ENCODE data around the gene CTBP2. TPM values are rescaled to one million over a fixed set of nuclear protein-coding genes. Genes with fewer than 3 reads are reported as not detected.
"Not testable (repeated sequence)": the region's sequence is repeated elsewhere in the genome, so short reads cannot be mapped to it uniquely, and the experiment has no call there.

Gene CTBP2
- total RNA-seq, 2 donors from 2014 or later, result 1.2 TPM

GRCh38 chr10:125095228-125095627 lies 65.1 kb downstream of the CTBP2 start:
- no peaks in the 10 kb centered on the region for H3K36me3 Mint-ChIP-seq
- ATAC-seq (no peak), DNase-seq (ENCODE audit: low spot score in 2 of 2) (no peak)
- H3K9me3 Mint-ChIP-seq, result no peaks in the 10 kb centered on the region
- H3K27ac Mint-ChIP-seq, result no peak overlapping the region

- H3K27ac Mint-ChIP-seq, result no peak overlapping the region
Observed at GRCh38 chr10:125094806-125095205, 65.6 kb downstream of the CTBP2 start.

GRCh38 chr10:125093974-125094705 lies 66.2 kb downstream of the CTBP2 start:
- Mint-ChIP-seq H3K27ac (no peak overlapping the region), H3K9me3 (no peaks in the 10 kb centered on the region), H3K36me3 (no peaks in the 10 kb centered on the region)
- DNase-seq (ENCODE audit: low spot score in 2 of 2), result no peak
- no peak for ATAC-seq

More at GRCh38 chr10:125094806-125095205, 65.6 kb downstream of the CTBP2 start:
- no peaks in the 10 kb centered on the region for H3K9me3 Mint-ChIP-seq
- no peaks in the 10 kb centered on the region for H3K36me3 Mint-ChIP-seq
- ATAC-seq (no peak), DNase-seq (ENCODE audit: low spot score in 2 of 2) (no peak)

- DNase-seq (ENCODE audit: low spot score in 2 of 2) (no peak), ATAC-seq (no peak)
- no peak overlapping the region for H3K27ac Mint-ChIP-seq
- H3K36me3 Mint-ChIP-seq, result no peaks in the 10 kb centered on the region
- no peaks in the 10 kb centered on the region for H3K9me3 Mint-ChIP-seq
Observed at GRCh38 chr10:125093199-125093973, 67.0 kb downstream of the CTBP2 start.

GRCh38 chr10:125092564-125093031 lies 67.8 kb downstream of the CTBP2 start:
- no peak overlapping the region for H3K27ac Mint-ChIP-seq
- ATAC-seq (no peak), DNase-seq (ENCODE audit: low spot score in 2 of 2) (no peak)
- no peaks in the 10 kb centered on the region for H3K9me3 Mint-ChIP-seq
- no peaks in the 10 kb centered on the region for H3K36me3 Mint-ChIP-seq

GRCh38 chr10:125091891-125092290 lies 68.5 kb downstream of the CTBP2 start:
- ATAC-seq (no peak), DNase-seq (ENCODE audit: low spot score in 2 of 2) (no peak)
- H3K27ac Mint-ChIP-seq, result no peak overlapping the region
- no peaks in the 10 kb centered on the region for H3K9me3 Mint-ChIP-seq
- H3K36me3 Mint-ChIP-seq, result no peaks in the 10 kb centered on the region

GRCh38 chr10:125089469-125089868 lies 70.9 kb downstream of the CTBP2 start:
- H3K36me3 Mint-ChIP-seq, result no peaks in the 10 kb centered on the region
- H3K9me3 Mint-ChIP-seq, result no peaks in the 10 kb centered on the region

GRCh38 chr10:125087897-125088215 lies 72.5 kb downstream of the CTBP2 start:
- DNase-seq (ENCODE audit: low spot score in 2 of 2) (no peak), ATAC-seq (no peak)
- H3K27ac Mint-ChIP-seq, result no peak overlapping the region
- no peaks in the 10 kb centered on the region for H3K9me3 Mint-ChIP-seq
- H3K36me3 Mint-ChIP-seq, result no peaks in the 10 kb centered on the region

More at GRCh38 chr10:125089469-125089868, 70.9 kb downstream of the CTBP2 start:
- DNase-seq (ENCODE audit: low spot score in 2 of 2), result no peak
- H3K27ac Mint-ChIP-seq, result no peak overlapping the region
- no peak for ATAC-seq

- DNase-seq (ENCODE audit: low spot score in 2 of 2), result no peak
- no peaks in the 10 kb centered on the region for H3K9me3 Mint-ChIP-seq
- ATAC-seq, result no peak
- no peaks in the 10 kb centered on the region for H3K36me3 Mint-ChIP-seq
- no peak overlapping the region for H3K27ac Mint-ChIP-seq
Observed at GRCh38 chr10:125087191-125087896, 73.0 kb downstream of the CTBP2 start.

GRCh38 chr10:125086691-125087090 lies 73.7 kb downstream of the CTBP2 start:
- DNase-seq (ENCODE audit: low spot score in 2 of 2) (no peak), ATAC-seq (no peak)
- Mint-ChIP-seq H3K9me3 (no peaks in the 10 kb centered on the region), H3K27ac (no peak overlapping the region), H3K36me3 (no peaks in the 10 kb centered on the region)

- ATAC-seq (no peak), DNase-seq (ENCODE audit: low spot score in 2 of 2) (no peak)
- H3K9me3 Mint-ChIP-seq, result no peaks in the 10 kb centered on the region
- H3K27ac Mint-ChIP-seq, result no peak overlapping the region
- H3K36me3 Mint-ChIP-seq, result no peaks in the 10 kb centered on the region
Observed at GRCh38 chr10:125085258-125086054, 74.9 kb downstream of the CTBP2 start.

- H3K9me3 Mint-ChIP-seq, result no peaks in the 10 kb centered on the region
- peak overlapping the region in 1 of 2 donors; percentile 2 for H3K27ac Mint-ChIP-seq
- no peaks in the 10 kb centered on the region for H3K36me3 Mint-ChIP-seq
- no peak for DNase-seq (ENCODE audit: low spot score in 2 of 2)
- no peak for ATAC-seq
Observed at GRCh38 chr10:125084614-125085257, 75.6 kb downstream of the CTBP2 start.

GRCh38 chr10:125084191-125084613 lies 76.2 kb downstream of the CTBP2 start:
- no peaks in the 10 kb centered on the region for H3K9me3 Mint-ChIP-seq
- DNase-seq (ENCODE audit: low spot score in 2 of 2) (no peak), ATAC-seq (no peak)
- H3K36me3 Mint-ChIP-seq, result no peaks in the 10 kb centered on the region
- H3K27ac Mint-ChIP-seq, result no peak overlapping the region

- ATAC-seq (no peak), DNase-seq (ENCODE audit: low spot score in 2 of 2) (no peak)
- no peaks in the 10 kb centered on the region for H3K36me3 Mint-ChIP-seq
- H3K9me3 Mint-ChIP-seq, result no peaks in the 10 kb centered on the region
- H3K27ac Mint-ChIP-seq, result no peak overlapping the region
Observed at GRCh38 chr10:125083576-125083920, 76.8 kb downstream of the CTBP2 start.

GRCh38 chr10:125082881-125083575 lies 77.3 kb downstream of the CTBP2 start:
- Mint-ChIP-seq H3K9me3 (no peaks in the 10 kb centered on the region), H3K36me3 (no peaks in the 10 kb centered on the region), H3K27ac (no peak overlapping the region)
- no peak for ATAC-seq
- DNase-seq (ENCODE audit: low spot score in 2 of 2), result no peak

GRCh38 chr10:125082471-125082870 lies 77.9 kb downstream of the CTBP2 start:
- H3K9me3 Mint-ChIP-seq; H3K36me3 Mint-ChIP-seq; DNase-seq (ENCODE audit: low spot score in 2 of 2); H3K27ac Mint-ChIP-seq; ATAC-seq: not testable (repeated sequence)
